Camera-type eye (tissue), 1 donor: ENCODE measurements around the gene MLLT11. TPM values are rescaled to one million over a fixed set of nuclear protein-coding genes. Genes with fewer than 3 reads are reported as not detected.

ENCODE experiments used
- total RNA-seq: library from RNA; depleted of rRNA; stranded (reverse); fragments of >200 nt; gene quantifications from one replicate; pipeline ENCODE4 v1.2.3, GENCODE V29; 2014

Gene MLLT11
- 15.3 TPM for total RNA-seq

DNA sequence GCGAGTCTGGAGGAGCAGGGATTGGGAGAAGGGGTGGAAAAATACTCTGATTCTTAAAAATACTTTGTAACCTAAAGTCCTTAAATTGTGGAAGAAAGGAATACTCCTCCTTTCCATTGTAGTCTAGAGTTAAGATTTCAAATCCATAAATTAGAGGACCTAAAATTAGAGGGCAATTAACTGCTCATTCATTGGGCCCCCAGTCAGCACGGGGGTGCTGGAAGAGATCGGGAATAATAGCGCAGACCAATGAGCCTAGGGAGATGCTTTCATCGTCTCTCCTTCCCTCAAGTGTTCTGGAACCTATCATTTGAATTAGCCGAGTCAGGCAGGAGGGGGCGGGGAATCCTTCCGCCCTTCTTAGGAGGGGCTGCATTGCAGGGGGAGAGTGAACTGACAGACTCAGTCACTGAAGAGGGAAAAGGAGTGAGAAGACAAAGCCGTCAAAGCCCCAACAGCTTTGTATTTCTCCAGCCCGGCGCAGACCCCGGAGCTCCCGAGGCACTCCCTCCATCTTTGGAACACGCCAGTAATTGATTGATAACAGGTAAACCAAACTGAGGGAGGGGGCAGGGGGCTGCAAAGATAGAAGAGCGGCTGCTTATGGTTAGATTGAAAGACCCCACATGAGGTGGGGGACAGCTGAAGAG, at the start of gene MLLT11:
TSS of gene MLLT11 (plus strand) at position 391 of the 650 bp plus-strand sequence. CDS start 6,828 bp downstream, outside the sequence.

DNA sequence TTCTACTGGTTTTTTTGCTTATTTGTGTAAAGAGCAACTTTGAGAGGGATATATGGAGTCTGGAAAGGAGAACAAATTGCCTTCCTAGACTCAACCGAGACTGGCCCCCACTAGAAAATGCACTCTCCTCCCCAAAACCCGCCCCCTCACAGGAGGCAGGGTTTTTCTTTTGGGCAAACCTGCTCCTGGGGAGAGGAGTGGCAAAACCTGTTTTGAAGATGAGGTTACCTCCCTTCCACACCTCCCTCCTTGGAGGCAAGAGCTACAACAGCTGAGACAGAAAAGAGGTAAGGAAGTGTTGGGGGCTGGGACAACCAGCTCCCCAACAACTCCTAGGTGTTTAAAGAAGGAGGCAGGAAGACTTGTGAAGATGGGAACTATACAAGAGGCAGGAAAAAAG, 23.8 kb upstream of the MLLT11 start, which contains the start of gene BNIPL:
TSS of gene BNIPL (plus strand) at position 231 of the 400 bp plus-strand sequence. CDS start at position 371, 140 bp downstream.

GRCh38 chr1:151047591-151047924, 12.6 kb upstream of the MLLT11 start, which contains the start of gene C1orf56:
Gene C1orf56, plus strand, starts transcription at chr1:151047751. Its CDS starts 97 bp downstream, at chr1:151047848.

DNA sequence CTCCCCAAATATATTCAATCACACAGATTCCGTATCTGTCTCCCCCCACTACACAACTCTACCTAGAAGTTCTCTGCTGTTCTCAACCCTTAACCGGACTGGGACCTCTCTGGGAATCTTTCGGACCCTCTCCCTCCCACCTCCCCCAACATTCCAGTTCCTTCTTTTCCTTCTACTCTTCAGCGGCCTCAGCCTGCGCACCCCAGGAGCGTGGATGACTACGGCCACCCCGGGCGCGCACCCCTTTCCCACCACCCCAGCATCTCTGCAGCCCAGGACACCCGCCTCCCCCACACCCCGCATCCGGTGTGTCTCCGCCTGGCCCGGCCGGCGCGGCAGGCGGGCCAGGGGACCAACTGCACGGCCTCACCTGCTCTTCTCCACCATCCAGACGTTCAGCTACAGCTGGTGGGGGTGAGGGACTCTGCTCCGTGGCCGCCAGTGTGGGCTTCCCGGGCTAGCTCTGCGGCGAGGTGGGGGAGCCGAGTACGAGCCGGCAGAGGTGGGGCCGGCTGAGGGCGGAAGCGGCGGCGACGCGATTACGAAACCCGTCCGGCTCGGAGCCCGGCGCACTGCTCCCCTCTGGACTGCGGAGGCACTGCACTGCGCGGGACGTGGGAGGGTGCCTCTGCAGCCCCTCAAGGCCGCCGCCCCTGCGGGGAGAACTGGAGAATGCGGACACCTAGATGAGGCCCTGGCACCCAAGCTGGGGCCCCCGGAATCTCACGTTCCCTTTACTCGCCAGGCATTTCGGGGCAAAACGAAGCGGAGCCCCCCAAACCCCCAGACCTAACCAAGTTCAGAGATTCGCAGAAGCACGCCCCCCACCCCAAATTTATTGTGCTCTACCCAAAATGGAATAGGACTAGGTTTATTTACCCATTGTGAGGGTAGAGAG, 839 bp upstream of the MLLT11 start, which contains the start of gene CDC42SE1:
TSS of gene CDC42SE1 (minus strand) at position 514 of the 898 bp plus-strand sequence. CDS start 3,892 bp downstream, outside the sequence.

DNA sequence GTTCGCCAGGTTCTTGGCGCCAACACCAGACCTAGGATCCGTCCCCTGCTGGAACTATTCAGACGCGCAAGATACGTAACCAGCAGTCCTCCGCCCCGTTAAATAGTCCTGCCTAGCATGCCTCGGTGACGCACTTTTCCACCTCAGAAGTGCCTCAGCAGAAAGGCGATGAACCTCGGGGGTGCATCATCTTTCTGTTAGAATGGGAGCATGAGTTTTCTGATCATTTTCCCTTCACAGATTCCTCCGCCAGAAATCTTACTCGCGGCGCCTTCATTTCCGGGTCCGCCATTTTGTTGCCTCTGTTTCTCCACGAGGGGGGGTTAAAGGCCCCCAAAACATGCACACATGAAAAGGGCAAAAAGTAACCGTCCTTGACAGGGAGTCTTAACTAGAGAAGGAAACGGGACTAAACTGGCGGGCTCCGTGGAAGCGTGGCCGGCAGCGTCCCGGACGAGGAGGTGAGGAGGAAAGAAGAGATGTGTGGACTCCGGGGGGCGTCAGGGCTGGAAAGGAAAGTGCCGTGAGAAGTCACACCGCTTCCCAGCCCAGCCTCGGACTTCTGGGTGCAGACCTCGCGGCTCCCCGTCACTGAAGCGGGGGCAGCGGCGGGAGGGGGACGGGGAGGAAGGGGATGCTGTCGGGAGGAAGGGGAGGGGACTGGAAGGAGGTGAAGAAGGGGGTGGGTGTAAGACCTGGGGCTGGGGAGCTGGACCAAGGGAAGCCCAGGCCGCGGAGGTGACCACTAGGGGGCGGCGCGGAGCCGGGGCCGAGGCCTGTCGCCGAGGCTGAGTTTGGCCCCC, 10.5 kb downstream of the MLLT11 start, which contains the start of gene GABPB2:
TSS of gene GABPB2 (plus strand) at position 288 of the 803 bp plus-strand sequence. CDS start 17,429 bp downstream, outside the sequence.

Other genes with a start within 250 kb of the MLLT11 start
- gene ARNT, start 183.8 kb upstream of the MLLT11 start, total RNA-seq: 64.4 TPM
- not detected for gene CTXND2, start 173.3 kb upstream of the MLLT11 start, total RNA-seq
- gene SETDB1, start 134.0 kb upstream of the MLLT11 start, total RNA-seq: 73.4 TPM
- 62.3 TPM for gene CERS2, start 85.6 kb upstream of the MLLT11 start, total RNA-seq
- gene ANXA9, start 78.1 kb upstream of the MLLT11 start, total RNA-seq: 0.55 TPM
- 24.8 TPM for gene MINDY1, start 53.5 kb upstream of the MLLT11 start, total RNA-seq
- 26.1 TPM for gene PRUNE1, start 51.9 kb upstream of the MLLT11 start, total RNA-seq
- gene BNIPL, start 23.8 kb upstream of the MLLT11 start, total RNA-seq: 9.5 TPM
- 8.9 TPM for gene C1orf56, start 12.6 kb upstream of the MLLT11 start, total RNA-seq
- 44.4 TPM for gene CDC42SE1, start 775 bp upstream of the MLLT11 start, total RNA-seq
- 25.1 TPM for gene GABPB2, start 10.4 kb downstream of the MLLT11 start, total RNA-seq
- gene SEMA6C, start 86.2 kb downstream of the MLLT11 start, total RNA-seq: 42.6 TPM
- gene TNFAIP8L2, start 96.3 kb downstream of the MLLT11 start, total RNA-seq: 1.9 TPM
- gene LYSMD1, start 105.5 kb downstream of the MLLT11 start, total RNA-seq: 19.3 TPM
- gene SCNM1, start 105.7 kb downstream of the MLLT11 start, total RNA-seq: 16.5 TPM
- not detected for gene TMOD4, start 115.6 kb downstream of the MLLT11 start, total RNA-seq
- 52.3 TPM for gene VPS72, start 129.8 kb downstream of the MLLT11 start, total RNA-seq
- gene PIP5K1A, start 138.2 kb downstream of the MLLT11 start, total RNA-seq: 117 TPM
- gene PSMD4, start 194.3 kb downstream of the MLLT11 start, total RNA-seq: 101 TPM
- 46.3 TPM for gene ZNF687, start 221.9 kb downstream of the MLLT11 start, total RNA-seq